Measurements from ENCODE around the gene BAIAP3. TPM values are rescaled to one million over a fixed set of nuclear protein-coding genes. Genes with fewer than 3 reads are reported as not detected.

The BAIAP3 gene
- total and polyA plus RNA-seq, 10 of the 15 experiments (the other 5 are each of a cell fraction or from before 2014, with no cell fraction given), result 0.03 to 0.56 (median 0.17) TPM; not detected in 3

- Histone ChIP-seq H2AFZ (ENCODE audit: control insufficient read depth, low read depth, low read length) (no peak overlapping the region), H3K79me2 (ENCODE audit: control insufficient read depth, insufficient read depth, low read length) (peaks cover 52% of the 10 kb centered on the region), H4K20me1 (ENCODE audit: control insufficient read depth, insufficient read depth) (peaks cover 35% of the 10 kb centered on the region), H3K27ac (ENCODE audit: control insufficient read depth, insufficient read depth) (no peak overlapping the region), H3K4me1 (ENCODE audit: control insufficient read depth, insufficient read depth, low read length) (peaks cover 7% of the 10 kb centered on the region), H3K9me3 (replicated peaks; ENCODE audit: control insufficient read depth, insufficient read depth, low read length) (no peaks in the 10 kb centered on the region), H3K36me3 (ENCODE audit: control insufficient read depth in 2 of 2, insufficient read depth in 2 of 2, low read length in 1 of 2) (peaks cover 23 to 41% of the 10 kb centered on the region in 2 experiments), H3K9ac (ENCODE audit: control insufficient read depth, insufficient read depth, low read length) (no peak overlapping the region), H3K4me2 (ENCODE audit: control insufficient read depth, insufficient read depth) (peak overlapping the region; percentile 97; the same call in 1 of the 2 replicates), H3K27me3 (replicated peaks in 1 of 2; ENCODE audit: control insufficient read depth in 2 of 2, insufficient read depth in 2 of 2, low read length in 1 of 2) (no peaks in the 10 kb centered on the region), H3K4me3 (no peak overlapping the region)
- CTCF ChIA-PET, result no interaction called here
- POLR2A ChIA-PET, result no interaction called here
- 85% methylated on average over 15 of the region's 15 CpGs for WGBS (ENCODE audit: insufficient coverage, insufficient replicate concordance, low lambda C conversion rate, missing lambda C conversion rate)
- ATAC-seq (no peak), FAIRE-seq (no peak), DNase-seq (ENCODE audit: low read depth, low spot score) (no peak)
- SMC1A ChIA-PET (ENCODE audit: uncharacterized antibody, unreplicated experiment), result interaction anchor here (0.6 kb wide), 1 partner anchor 17 kb away, joined by 3 read pairs; no protein-coding TSS in a partner anchor
- RAD21 ChIA-PET (ENCODE audit: unreplicated experiment), result no interaction called here
- intact Hi-C loops (cut with micrococcal nuclease; ENCODE audit: unreplicated experiment) (no loop called here), in situ Hi-C loops (cut with MboI) (no loop called here)
- TF ChIP-seq EP300 (IDR thresholded peaks at IDR 0.05; ENCODE audit: borderline replicate concordance in 1 of 2, control insufficient read depth in 1 of 2, low read depth in 2 of 2, low read length in 2 of 2) (no peak), POLR2A (IDR thresholded peaks at IDR 0.05; ENCODE audit: low read depth, low read length) (peak; percentile 39; the same call in 1 of the 2 replicates)
- no TSS peak for BruUV-seq (replicated peaks)
Observed at GRCh38 chr16:1312903-1313302, 20.5 kb upstream of the BAIAP3 start.

- in situ Hi-C loops (cut with MboI), result no loop called here
Observed at GRCh38 chr16:1313721-1314369, 19.6 kb upstream of the BAIAP3 start.

More at GRCh38 chr16:1313721-1314369, 19.6 kb upstream of the BAIAP3 start:
- SMC1A ChIA-PET (ENCODE audit: uncharacterized antibody, unreplicated experiment), result no interaction called here
- Histone ChIP-seq H2AFZ (ENCODE audit: control insufficient read depth, low read depth, low read length) (no peak overlapping the region), H3K4me3 (no peak overlapping the region), H3K79me2 (ENCODE audit: control insufficient read depth, insufficient read depth, low read length) (peaks cover 52% of the 10 kb centered on the region), H3K9me3 (replicated peaks; ENCODE audit: control insufficient read depth, insufficient read depth, low read length) (no peaks in the 10 kb centered on the region), H3K27ac (ENCODE audit: control insufficient read depth, insufficient read depth) (no peak overlapping the region), H4K20me1 (ENCODE audit: control insufficient read depth, insufficient read depth) (peaks cover 35% of the 10 kb centered on the region), H3K36me3 (ENCODE audit: control insufficient read depth in 2 of 2, insufficient read depth in 2 of 2, low read length in 1 of 2) (peaks cover 29 to 48% of the 10 kb centered on the region in 2 experiments), H3K4me2 (ENCODE audit: control insufficient read depth, insufficient read depth) (no peak overlapping the region), H3K9ac (ENCODE audit: control insufficient read depth, insufficient read depth, low read length) (no peak overlapping the region), H3K4me1 (ENCODE audit: control insufficient read depth, insufficient read depth, low read length) (peaks cover 7% of the 10 kb centered on the region), H3K27me3 (replicated peaks in 1 of 2; ENCODE audit: control insufficient read depth in 2 of 2, insufficient read depth in 2 of 2, low read length in 1 of 2) (no peaks in the 10 kb centered on the region)
- intact Hi-C loops (cut with micrococcal nuclease; ENCODE audit: unreplicated experiment), result no loop called here
- RAD21 ChIA-PET (ENCODE audit: unreplicated experiment), result no interaction called here
- no TSS peak for BruUV-seq (replicated peaks)
- WGBS (ENCODE audit: insufficient coverage, insufficient replicate concordance, low lambda C conversion rate, missing lambda C conversion rate), result 97% methylated on average over 32 of the region's 38 CpGs
- ATAC-seq (no peak), DNase-seq (ENCODE audit: low read depth, low spot score) (no peak), FAIRE-seq (no peak)
- CTCF ChIA-PET, result no interaction called here
- POLR2A ChIA-PET, result no interaction called here
- peak; percentile 36; the same call in 1 of the 2 replicates for TF ChIP-seq POLR2A (IDR thresholded peaks at IDR 0.05; ENCODE audit: low read depth, low read length)
- TF ChIP-seq YY1 (IDR thresholded peaks at IDR 0.05; ENCODE audit: low read depth, low read length), result no peak
